ENCODE data around the gene CCDC9B. TPM values are rescaled to one million over a fixed set of nuclear protein-coding genes. Genes with fewer than 3 reads are reported as not detected.

CCDC9B gene
- total and polyA plus RNA-seq, 2 of the 4 experiments (the other 2 are of a cell fraction): 19.7 to 30.9 TPM

- Histone ChIP-seq H3K9me1 (ENCODE audit: insufficient read depth, low read length) (no peaks in the 10 kb centered on the region), H3K9ac (ENCODE audit: low read depth, low read length) (no peak overlapping the region), H3K4me2 (ENCODE audit: low read depth, low read length) (no peak overlapping the region), H3K27ac (ENCODE audit: insufficient read depth, low read length) (no peak overlapping the region), H3K4me1 (ENCODE audit: control insufficient read depth, insufficient read depth, low read length) (peaks cover 6% of the 10 kb centered on the region), H4K5ac (ENCODE audit: low read depth, low read length) (no peak overlapping the region), H3K79me1 (ENCODE audit: low read depth in 1 of 2, low read length in 2 of 2) (no peaks in the 10 kb centered on the region), H2AK5ac (ENCODE audit: low read depth, low read length) (no peak overlapping the region), H3K23ac (ENCODE audit: low read depth, low read length) (no peak overlapping the region), H3K27me3 (ENCODE audit: control insufficient read depth, insufficient read depth, low read length) (peaks cover 55% of the 10 kb centered on the region), H2AFZ (replicated peaks; ENCODE audit: low read length, poor library complexity) (no peak overlapping the region), H3K36me3 (ENCODE audit: control insufficient read depth, insufficient read depth, low read length) (no peaks in the 10 kb centered on the region), H4K8ac (ENCODE audit: low read depth in 2 of 2, low read length in 2 of 2) (no peak overlapping the region), H3K4me3 (ENCODE audit: insufficient read depth, low read depth, low read length) (no peak overlapping the region), H3K18ac (ENCODE audit: low read depth, low read length) (no peak overlapping the region), H2BK15ac (ENCODE audit: low read depth, low read length) (no peak overlapping the region), H3K14ac (replicated peaks; ENCODE audit: low read depth, low read length) (no peak overlapping the region), H2AK9ac (replicated peaks; ENCODE audit: low read depth, low read length, poor library complexity) (no peak overlapping the region), H3K9me3 (ENCODE audit: control insufficient read depth, insufficient read depth, low read length) (peaks cover 8% of the 10 kb centered on the region), H2BK120ac (ENCODE audit: low read depth, low read length) (no peak overlapping the region), H3K56ac (ENCODE audit: extremely low read depth, insufficient read depth, low read length) (no peak overlapping the region), H2BK5ac (ENCODE audit: low read depth, low read length, poor library complexity, severe bottlenecking) (no peak overlapping the region), H4K91ac (ENCODE audit: insufficient read depth, low read depth, low read length) (no peak overlapping the region), H2BK20ac (ENCODE audit: low read depth, low read length) (no peak overlapping the region), H3K4ac (ENCODE audit: low read depth, low read length) (no peak overlapping the region), H4K20me1 (ENCODE audit: insufficient read depth, low read length) (no peaks in the 10 kb centered on the region)
- DNase-seq (no peak), ATAC-seq (ENCODE audit: low read depth) (no peak)
- no TSS peak for BruUV-seq (replicated peaks)
- in situ Hi-C loops (cut with MboI; ENCODE audit: low sequenced_read_pairs): no loop called here
- TF ChIP-seq RAD21 (IDR thresholded peaks at IDR 0.05; ENCODE audit: low read length) (no peak), RCOR1 (IDR thresholded peaks at IDR 0.05; ENCODE audit: insufficient replicate concordance, low read length) (no peak), CTCF (conservative IDR thresholded peaks at IDR 0.05; ENCODE audit: low read depth, low read length) (no peak), MAFK (IDR thresholded peaks at IDR 0.05; ENCODE audit: low read depth, low read length) (no peak), CHD1 (IDR thresholded peaks at IDR 0.05; ENCODE audit: low read depth, low read length) (no peak), CEBPB (IDR thresholded peaks at IDR 0.05; ENCODE audit: low read depth, low read length) (no peak), POLR2A (IDR thresholded peaks at IDR 0.05; ENCODE audit: low read depth, low read length) (no peak), ELK1 (IDR thresholded peaks at IDR 0.05; ENCODE audit: borderline replicate concordance, low read depth, low read length) (no peak), SMC3 (IDR thresholded peaks at IDR 0.05; ENCODE audit: low read depth, low read length) (no peak), MAZ (IDR thresholded peaks at IDR 0.05; ENCODE audit: borderline replicate concordance, low read depth, low read length) (no peak), USF2 (IDR thresholded peaks at IDR 0.05; ENCODE audit: low read depth, low read length) (no peak), NFE2L2 (IDR thresholded peaks at IDR 0.05; ENCODE audit: low read depth, low read length) (no peak), FOS (IDR thresholded peaks at IDR 0.05; ENCODE audit: low read depth, low read length) (no peak), BHLHE40 (IDR thresholded peaks at IDR 0.05; ENCODE audit: low read depth, low read length) (no peak), MXI1 (IDR thresholded peaks at IDR 0.05; ENCODE audit: borderline replicate concordance, low read depth, low read length) (no peak), RFX5 (IDR thresholded peaks at IDR 0.05; ENCODE audit: low read depth, low read length) (no peak)
- CTCF ChIA-PET: no interaction called here
- dilution Hi-C loops (cut with HindIII; ENCODE audit: low sequenced_read_pairs, unreplicated experiment): no loop called here
- intact Hi-C loops (cut with micrococcal nuclease): no loop called here
- POLR2A ChIA-PET (ENCODE audit: unreplicated experiment): no interaction called here
- WGBS, 2 experiments (ENCODE audit: extremely low coverage in 2 of 2, insufficient read length in 1 of 2): no CpG with 5 or more reads among the region's 2 CpGs
Observed at GRCh38 chr15:40303576-40303975, 37.2 kb downstream of the CCDC9B start.

Measured in IMR-90 (cell line).